ENCODE results near the gene EPDR1. TPM values are rescaled to one million over a fixed set of nuclear protein-coding genes. Genes with fewer than 3 reads are reported as not detected.
A peak's percentile ranks its signal among the peaks of the same experiment; 100 is the strongest.
"Not testable (repeated sequence)": the region's sequence is repeated elsewhere in the genome, so short reads cannot be mapped to it uniquely, and the experiment has no call there.

Gene EPDR1
- total RNA-seq, 1 donor from 2014 or later = 74.4 TPM

GRCh38 chr7:37944737-37945054, 24.3 kb downstream of the EPDR1 start:
- H3K36me3 ChIP-seq = no peaks in the 10 kb centered on the region
- TF ChIP-seq CTCF (IDR thresholded peaks at IDR 0.05; ENCODE audit: borderline replicate concordance) = no peak
- intact Hi-C loops (cut with micrococcal nuclease) = no loop called here
- no peaks in the 10 kb centered on the region for H3K9me3 ChIP-seq (replicated peaks)
- H3K4me1 ChIP-seq = peaks cover 57% of the 10 kb centered on the region
- no peak for DNase-seq
- peak overlapping the region; percentile 83 for H3K27ac ChIP-seq (replicated peaks)
- H3K27me3 ChIP-seq (ENCODE audit: low read depth) = no peaks in the 10 kb centered on the region
- no peak overlapping the region for H3K4me3 ChIP-seq

GRCh38 chr7:37945336-37945735, 24.9 kb downstream of the EPDR1 start:
- Histone ChIP-seq H3K27me3 (ENCODE audit: low read depth) (no peaks in the 10 kb centered on the region), H3K4me1 (peaks cover 57% of the 10 kb centered on the region), H3K27ac (replicated peaks) (peak overlapping the region; percentile 83), H3K9me3 (replicated peaks) (no peaks in the 10 kb centered on the region), H3K36me3 (no peaks in the 10 kb centered on the region), H3K4me3 (no peak overlapping the region)
- intact Hi-C loops (cut with micrococcal nuclease) = no loop called here
- no peak for DNase-seq
- no peak for TF ChIP-seq CTCF (IDR thresholded peaks at IDR 0.05; ENCODE audit: borderline replicate concordance)

GRCh38 chr7:37947138-37947940, 26.9 kb downstream of the EPDR1 start:
- Histone ChIP-seq H3K27ac (replicated peaks) (peak overlapping the region; percentile 50), H3K4me1 (peaks cover 52% of the 10 kb centered on the region)

GRCh38 chr7:37947941-37948210, 27.4 kb downstream of the EPDR1 start:
- intact Hi-C loops (cut with micrococcal nuclease) = no loop called here
- DNase-seq = no peak
- TF ChIP-seq CTCF (IDR thresholded peaks at IDR 0.05; ENCODE audit: borderline replicate concordance) = no peak
- Histone ChIP-seq H3K9me3 (replicated peaks) (no peaks in the 10 kb centered on the region), H3K27me3 (ENCODE audit: low read depth) (no peaks in the 10 kb centered on the region), H3K4me3 (no peak overlapping the region), H3K4me1 (peaks cover 47% of the 10 kb centered on the region), H3K36me3 (no peaks in the 10 kb centered on the region), H3K27ac (replicated peaks) (peak overlapping the region; percentile 50)

More at GRCh38 chr7:37947138-37947940, 26.9 kb downstream of the EPDR1 start:
- Histone ChIP-seq H3K9me3 (replicated peaks) (no peaks in the 10 kb centered on the region), H3K27me3 (ENCODE audit: low read depth) (no peaks in the 10 kb centered on the region), H3K36me3 (no peaks in the 10 kb centered on the region), H3K4me3 (no peak overlapping the region)
- intact Hi-C loops (cut with micrococcal nuclease) = no loop called here
- TF ChIP-seq CTCF (IDR thresholded peaks at IDR 0.05; ENCODE audit: borderline replicate concordance) = no peak
- DNase-seq = no peak

GRCh38 chr7:37952240-37952639, 31.8 kb downstream of the EPDR1 start:
- intact Hi-C loops (cut with micrococcal nuclease) = no loop called here
- DNase-seq = no peak
- Histone ChIP-seq H3K4me1 (peaks cover 11% of the 10 kb centered on the region), H3K27me3 (ENCODE audit: low read depth) (no peaks in the 10 kb centered on the region), H3K27ac (replicated peaks) (no peak overlapping the region), H3K36me3 (no peaks in the 10 kb centered on the region), H3K9me3 (replicated peaks) (no peaks in the 10 kb centered on the region), H3K4me3 (no peak overlapping the region)
- no peak for TF ChIP-seq CTCF (IDR thresholded peaks at IDR 0.05; ENCODE audit: borderline replicate concordance)

GRCh38 chr7:37954217-37954616, 33.8 kb downstream of the EPDR1 start:
- H3K4me1 ChIP-seq; DNase-seq; intact Hi-C loops (cut with micrococcal nuclease); H3K36me3 ChIP-seq; H3K4me3 ChIP-seq; H3K27me3 ChIP-seq (ENCODE audit: low read depth); H3K9me3 ChIP-seq (replicated peaks); H3K27ac ChIP-seq (replicated peaks): not testable (repeated sequence)

Data from left ventricle myocardium inferior (tissue), 1 donor.